ENCODE measurements around the gene ARHGAP25.

Gene ARHGAP25

GRCh38 chr2:68813596-68813995 is 79.0 kb downstream of the ARHGAP25 start:
- H3K4ac ChIP-seq (ENCODE audit: low read depth in 1 of 2, low read length in 2 of 2) = no peak overlapping the region
- H3K79me1 ChIP-seq (replicated peaks; ENCODE audit: low read length, poor library complexity, severe bottlenecking) = no peaks in the 10 kb centered on the region
- no peak overlapping the region for H3K4me2 ChIP-seq (ENCODE audit: low read length, poor library complexity, severe bottlenecking)
- no peaks in the 10 kb centered on the region for H3K9me3 ChIP-seq (ENCODE audit: control insufficient read depth, low read length)
- peaks cover 3% of the 10 kb centered on the region for H3K4me1 ChIP-seq (ENCODE audit: control insufficient read depth, insufficient read depth, low read depth, low read length)
- 86% methylated on average over 3 of the region's 3 CpGs for WGBS
- no peak overlapping the region for H2AFZ ChIP-seq (ENCODE audit: low read depth, low read length)
- no peak for DNase-seq
- H3K27ac ChIP-seq (ENCODE audit: low read length, poor library complexity, severe bottlenecking) = no peak overlapping the region
- H4K8ac ChIP-seq (ENCODE audit: low read length) = no peak overlapping the region
- H3K9ac ChIP-seq (ENCODE audit: low read length) = no peak overlapping the region
- no peak overlapping the region for H3K4me3 ChIP-seq (ENCODE audit: insufficient read depth in 1 of 2, low read depth in 1 of 2, low read length in 2 of 2)
- peaks cover 0 to 5% of the 10 kb centered on the region in 2 experiments for H3K27me3 ChIP-seq (ENCODE audit: control insufficient read depth in 1 of 2, insufficient read depth in 1 of 2, low read length in 2 of 2)
- H3K18ac ChIP-seq (ENCODE audit: low read depth in 1 of 2, low read length in 2 of 2) = no peak overlapping the region
- no peaks in the 10 kb centered on the region for H3K36me3 ChIP-seq (ENCODE audit: control insufficient read depth in 1 of 2, insufficient read depth in 2 of 2, low read depth in 1 of 2, low read length in 2 of 2)
- no peak overlapping the region for H2BK12ac ChIP-seq (ENCODE audit: low read length in 2 of 2)
- H2BK120ac ChIP-seq (ENCODE audit: low read depth, low read length) = no peak overlapping the region
- H2AK5ac ChIP-seq (ENCODE audit: low read length, severe bottlenecking) = no peak overlapping the region
- no peak overlapping the region for H3K23ac ChIP-seq (ENCODE audit: low read length in 2 of 2)
- H2BK15ac ChIP-seq (ENCODE audit: low read depth, poor library complexity, severe bottlenecking) = no peak overlapping the region
- H4K91ac ChIP-seq (ENCODE audit: low read length) = no peak overlapping the region
- H3K14ac ChIP-seq (ENCODE audit: low read length in 2 of 2) = no peak overlapping the region
- H2BK5ac ChIP-seq (ENCODE audit: low read depth, low read length, poor library complexity, severe bottlenecking) = no peak overlapping the region

GRCh38 chr2:68817306-68817705 is 82.7 kb downstream of the ARHGAP25 start:
- Histone ChIP-seq H3K18ac (ENCODE audit: low read depth in 1 of 2, low read length in 2 of 2) (no peak overlapping the region), H2BK15ac (ENCODE audit: low read depth, poor library complexity, severe bottlenecking) (no peak overlapping the region), H3K9me3 (ENCODE audit: control insufficient read depth, low read length) (no peaks in the 10 kb centered on the region), H4K8ac (ENCODE audit: low read length) (no peak overlapping the region), H3K14ac (ENCODE audit: low read length in 2 of 2) (no peak overlapping the region), H4K91ac (ENCODE audit: low read length) (no peak overlapping the region), H3K36me3 (ENCODE audit: control insufficient read depth in 1 of 2, insufficient read depth in 2 of 2, low read depth in 1 of 2, low read length in 2 of 2) (no peaks in the 10 kb centered on the region), H3K27ac (ENCODE audit: low read length, poor library complexity, severe bottlenecking) (no peak overlapping the region), H3K4me1 (ENCODE audit: control insufficient read depth, insufficient read depth, low read depth, low read length) (peaks cover 3% of the 10 kb centered on the region), H3K4ac (ENCODE audit: low read depth in 1 of 2, low read length in 2 of 2) (no peak overlapping the region), H3K23ac (ENCODE audit: low read length in 2 of 2) (no peak overlapping the region), H2BK12ac (ENCODE audit: low read length in 2 of 2) (no peak overlapping the region), H3K27me3 (ENCODE audit: control insufficient read depth in 1 of 2, insufficient read depth in 1 of 2, low read length in 2 of 2) (no peaks in the 10 kb centered on the region), H2BK120ac (ENCODE audit: low read depth, low read length) (no peak overlapping the region), H2AFZ (ENCODE audit: low read depth, low read length) (no peak overlapping the region), H2BK5ac (ENCODE audit: low read depth, low read length, poor library complexity, severe bottlenecking) (no peak overlapping the region), H3K4me2 (ENCODE audit: low read length, poor library complexity, severe bottlenecking) (no peak overlapping the region), H3K79me1 (replicated peaks; ENCODE audit: low read length, poor library complexity, severe bottlenecking) (no peaks in the 10 kb centered on the region), H3K9ac (ENCODE audit: low read length) (no peak overlapping the region), H3K4me3 (ENCODE audit: insufficient read depth in 1 of 2, low read depth in 1 of 2, low read length in 2 of 2) (no peak overlapping the region), H2AK5ac (ENCODE audit: low read length, severe bottlenecking) (no peak overlapping the region)
- no peak for DNase-seq

- H2BK15ac ChIP-seq (ENCODE audit: low read depth, poor library complexity, severe bottlenecking) = no peak overlapping the region
- no peaks in the 10 kb centered on the region for H3K36me3 ChIP-seq (ENCODE audit: control insufficient read depth in 1 of 2, insufficient read depth in 2 of 2, low read depth in 1 of 2, low read length in 2 of 2)
- H3K9me3 ChIP-seq (ENCODE audit: control insufficient read depth, low read length) = no peaks in the 10 kb centered on the region
- no peaks in the 10 kb centered on the region for H3K79me1 ChIP-seq (replicated peaks; ENCODE audit: low read length, poor library complexity, severe bottlenecking)
- H4K8ac ChIP-seq (ENCODE audit: low read length) = no peak overlapping the region
- H3K27ac ChIP-seq (ENCODE audit: low read length, poor library complexity, severe bottlenecking) = no peak overlapping the region
- H2BK5ac ChIP-seq (ENCODE audit: low read depth, low read length, poor library complexity, severe bottlenecking) = no peak overlapping the region
- H3K4me3 ChIP-seq (ENCODE audit: insufficient read depth in 1 of 2, low read depth in 1 of 2, low read length in 2 of 2) = no peak overlapping the region
- H3K27me3 ChIP-seq (ENCODE audit: control insufficient read depth in 1 of 2, insufficient read depth in 1 of 2, low read length in 2 of 2) = no peaks in the 10 kb centered on the region
- WGBS = 95% methylated on average over 5 of the region's 6 CpGs
- no peak overlapping the region for H2AK5ac ChIP-seq (ENCODE audit: low read length, severe bottlenecking)
- no peak overlapping the region for H4K91ac ChIP-seq (ENCODE audit: low read length)
- H3K18ac ChIP-seq (ENCODE audit: low read depth in 1 of 2, low read length in 2 of 2) = no peak overlapping the region
- no peak overlapping the region for H3K14ac ChIP-seq (ENCODE audit: low read length in 2 of 2)
- no peak overlapping the region for H3K4ac ChIP-seq (ENCODE audit: low read depth in 1 of 2, low read length in 2 of 2)
- no peak overlapping the region for H3K4me2 ChIP-seq (ENCODE audit: low read length, poor library complexity, severe bottlenecking)
- no peak overlapping the region for H2AFZ ChIP-seq (ENCODE audit: low read depth, low read length)
- DNase-seq = no peak
- no peak overlapping the region for H3K9ac ChIP-seq (ENCODE audit: low read length)
- H3K4me1 ChIP-seq (ENCODE audit: control insufficient read depth, insufficient read depth, low read depth, low read length) = peaks cover 5% of the 10 kb centered on the region
- H3K23ac ChIP-seq (ENCODE audit: low read length in 2 of 2) = no peak overlapping the region
- H2BK120ac ChIP-seq (ENCODE audit: low read depth, low read length) = no peak overlapping the region
- no peak overlapping the region for H2BK12ac ChIP-seq (ENCODE audit: low read length in 2 of 2)
Observed at GRCh38 chr2:68819556-68819955, 84.9 kb downstream of the ARHGAP25 start.

- H2BK120ac ChIP-seq (ENCODE audit: low read depth, low read length) = no peak overlapping the region
- no peak overlapping the region for H2AK5ac ChIP-seq (ENCODE audit: low read length, severe bottlenecking)
- H3K4me2 ChIP-seq (ENCODE audit: low read length, poor library complexity, severe bottlenecking) = no peak overlapping the region
- no peaks in the 10 kb centered on the region for H3K79me1 ChIP-seq (replicated peaks; ENCODE audit: low read length, poor library complexity, severe bottlenecking)
- DNase-seq = no peak
- H3K4ac ChIP-seq (ENCODE audit: low read depth in 1 of 2, low read length in 2 of 2) = no peak overlapping the region
- no peak overlapping the region for H3K9ac ChIP-seq (ENCODE audit: low read length)
- H4K91ac ChIP-seq (ENCODE audit: low read length) = no peak overlapping the region
- WGBS = 98% methylated on average over 15 of the region's 15 CpGs
- no peak overlapping the region for H2AFZ ChIP-seq (ENCODE audit: low read depth, low read length)
- H3K23ac ChIP-seq (ENCODE audit: low read length in 2 of 2) = no peak overlapping the region
- H4K8ac ChIP-seq (ENCODE audit: low read length) = no peak overlapping the region
- peak overlapping the region in 1 of 2 experiments; percentile 40 for H2BK12ac ChIP-seq (ENCODE audit: low read length in 2 of 2)
- no peaks in the 10 kb centered on the region for H3K36me3 ChIP-seq (ENCODE audit: control insufficient read depth in 1 of 2, insufficient read depth in 2 of 2, low read depth in 1 of 2, low read length in 2 of 2)
- peak overlapping the region in 1 of 2 experiments; percentile 69 for H3K14ac ChIP-seq (ENCODE audit: low read length in 2 of 2)
- H2BK15ac ChIP-seq (ENCODE audit: low read depth, poor library complexity, severe bottlenecking) = no peak overlapping the region
- no peaks in the 10 kb centered on the region for H3K27me3 ChIP-seq (ENCODE audit: control insufficient read depth in 1 of 2, insufficient read depth in 1 of 2, low read length in 2 of 2)
- peak overlapping the region in 1 of 2 experiments; percentile 14 for H3K18ac ChIP-seq (ENCODE audit: low read depth in 1 of 2, low read length in 2 of 2)
- H3K27ac ChIP-seq (ENCODE audit: low read length, poor library complexity, severe bottlenecking) = no peak overlapping the region
- no peak overlapping the region for H3K4me3 ChIP-seq (ENCODE audit: insufficient read depth in 1 of 2, low read depth in 1 of 2, low read length in 2 of 2)
- H3K9me3 ChIP-seq (ENCODE audit: control insufficient read depth, low read length) = no peaks in the 10 kb centered on the region
- no peak overlapping the region for H2BK5ac ChIP-seq (ENCODE audit: low read depth, low read length, poor library complexity, severe bottlenecking)
- H3K4me1 ChIP-seq (ENCODE audit: control insufficient read depth, insufficient read depth, low read depth, low read length) = peaks cover 2% of the 10 kb centered on the region
Observed at GRCh38 chr2:68822207-68822872, 87.7 kb downstream of the ARHGAP25 start.
